Lower leg skin (tissue), 3 donors: ENCODE data around the gene TAPT1.
"Not testable (repeated sequence)": the region's sequence is repeated elsewhere in the genome, so short reads cannot be mapped to it uniquely, and the experiment has no call there.

Experiments
- POLR2A ChIP-seq, 2 donors: fragments of 450-650 bp; IDR thresholded peaks; one replicate each; pipeline ENCODE4 v1.6.1; 2016 to 2017; ENCODE audit warnings: antibody characterized with exemption in 2 of 2, mild to moderate bottlenecking in 1 of 2, moderate library complexity in 1 of 2
- TF ChIP-seq, protein P1 (sequence below), 3 donors: fragments of 450-650 bp; IDR thresholded peaks; one replicate each; pipeline ENCODE4 v1.5.1; 2016; ENCODE audit warnings: antibody characterized with exemption in 3 of 3, mild to moderate bottlenecking in 3 of 3, moderate library complexity in 2 of 3

DNA sequence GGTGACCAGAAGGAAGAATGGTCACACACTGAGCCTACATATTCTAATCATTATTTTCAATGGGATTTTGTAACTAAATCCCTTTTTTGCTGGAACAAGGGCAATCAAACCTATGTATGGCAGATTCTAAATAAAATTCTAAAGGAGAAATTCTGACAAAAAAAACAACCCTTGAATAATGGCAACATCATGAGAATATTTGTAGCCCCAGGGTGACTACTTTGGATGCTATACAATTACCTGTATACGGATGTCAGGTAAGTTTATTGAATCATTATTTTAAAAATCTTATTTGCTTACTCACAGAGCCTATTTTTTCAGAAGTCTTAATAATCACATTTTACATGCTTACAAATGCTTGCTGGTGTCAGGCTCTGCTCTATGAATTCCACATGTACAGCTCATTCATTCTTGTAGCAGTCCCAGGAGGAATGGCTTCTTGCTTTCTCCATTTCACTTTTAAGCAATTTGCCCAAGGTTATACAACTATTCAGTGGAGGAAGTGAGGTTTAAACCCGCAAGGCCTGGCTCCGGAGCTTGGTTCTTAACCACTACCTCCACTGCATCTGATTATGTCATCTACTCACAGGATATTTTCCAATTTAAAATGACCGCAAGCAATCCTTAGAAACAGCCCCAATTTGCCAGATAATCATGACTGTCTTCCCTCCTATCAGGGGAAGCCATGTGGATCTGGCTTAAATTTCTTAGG is 43.6 kb upstream of the TAPT1 start:
- TF ChIP-seq POLR2A (IDR thresholded peaks at IDR 0.05), result not testable (repeated sequence)
- TF ChIP-seq, protein P1, sequence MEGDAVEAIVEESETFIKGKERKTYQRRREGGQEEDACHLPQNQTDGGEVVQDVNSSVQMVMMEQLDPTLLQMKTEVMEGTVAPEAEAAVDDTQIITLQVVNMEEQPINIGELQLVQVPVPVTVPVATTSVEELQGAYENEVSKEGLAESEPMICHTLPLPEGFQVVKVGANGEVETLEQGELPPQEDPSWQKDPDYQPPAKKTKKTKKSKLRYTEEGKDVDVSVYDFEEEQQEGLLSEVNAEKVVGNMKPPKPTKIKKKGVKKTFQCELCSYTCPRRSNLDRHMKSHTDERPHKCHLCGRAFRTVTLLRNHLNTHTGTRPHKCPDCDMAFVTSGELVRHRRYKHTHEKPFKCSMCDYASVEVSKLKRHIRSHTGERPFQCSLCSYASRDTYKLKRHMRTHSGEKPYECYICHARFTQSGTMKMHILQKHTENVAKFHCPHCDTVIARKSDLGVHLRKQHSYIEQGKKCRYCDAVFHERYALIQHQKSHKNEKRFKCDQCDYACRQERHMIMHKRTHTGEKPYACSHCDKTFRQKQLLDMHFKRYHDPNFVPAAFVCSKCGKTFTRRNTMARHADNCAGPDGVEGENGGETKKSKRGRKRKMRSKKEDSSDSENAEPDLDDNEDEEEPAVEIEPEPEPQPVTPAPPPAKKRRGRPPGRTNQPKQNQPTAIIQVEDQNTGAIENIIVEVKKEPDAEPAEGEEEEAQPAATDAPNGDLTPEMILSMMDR (IDR thresholded peaks at IDR 0.05), result not testable (repeated sequence)
